Central memory CD8-positive, alpha-beta T cell (primary cell): ENCODE results near the gene NATD1.

Experiments used
- ATAC-seq: fragments of 150-1000 bp; cut with Tn5 transposase; replicated peaks from 2 replicates; pipeline ENCODE4 v1.10.0; 2022; ENCODE audit warnings: mild to moderate bottlenecking, moderate FRiP score, moderate number of reproducible peaks; ENCODE audit not compliant: poor library complexity, severe bottlenecking; ENCODE audit errors: extremely low read depth
- DNase-seq, 2 donors: peaks; one replicate each; pipeline ENCODE4 v3.0.0; 2021; ENCODE audit warnings: low spot score in 2 of 2
- H3K27ac Mint-ChIP-seq: one replicate; pipeline ENCODE4 v1.8.0; 2022; ENCODE audit warnings: low read depth, mild to moderate bottlenecking, moderate library complexity, mixed read lengths
- H3K27me3 Mint-ChIP-seq: one replicate; pipeline ENCODE4 v1.8.0; 2022; ENCODE audit warnings: mixed read lengths
- H3K36me3 Mint-ChIP-seq: one replicate; pipeline ENCODE4 v1.8.0; 2022; ENCODE audit warnings: mild to moderate bottlenecking, moderate library complexity, mixed read lengths; ENCODE audit not compliant: insufficient read depth
- H3K4me1 Mint-ChIP-seq: one replicate; pipeline ENCODE4 v1.8.0; 2022; ENCODE audit warnings: mixed read lengths
- H3K4me3 Mint-ChIP-seq: one replicate; pipeline ENCODE4 v1.8.0; 2022; ENCODE audit warnings: mild to moderate bottlenecking, moderate library complexity, mixed read lengths
- H3K9me3 Mint-ChIP-seq: one replicate; pipeline ENCODE4 v1.8.0; 2022; ENCODE audit warnings: mixed read lengths

Gene NATD1

DNA sequence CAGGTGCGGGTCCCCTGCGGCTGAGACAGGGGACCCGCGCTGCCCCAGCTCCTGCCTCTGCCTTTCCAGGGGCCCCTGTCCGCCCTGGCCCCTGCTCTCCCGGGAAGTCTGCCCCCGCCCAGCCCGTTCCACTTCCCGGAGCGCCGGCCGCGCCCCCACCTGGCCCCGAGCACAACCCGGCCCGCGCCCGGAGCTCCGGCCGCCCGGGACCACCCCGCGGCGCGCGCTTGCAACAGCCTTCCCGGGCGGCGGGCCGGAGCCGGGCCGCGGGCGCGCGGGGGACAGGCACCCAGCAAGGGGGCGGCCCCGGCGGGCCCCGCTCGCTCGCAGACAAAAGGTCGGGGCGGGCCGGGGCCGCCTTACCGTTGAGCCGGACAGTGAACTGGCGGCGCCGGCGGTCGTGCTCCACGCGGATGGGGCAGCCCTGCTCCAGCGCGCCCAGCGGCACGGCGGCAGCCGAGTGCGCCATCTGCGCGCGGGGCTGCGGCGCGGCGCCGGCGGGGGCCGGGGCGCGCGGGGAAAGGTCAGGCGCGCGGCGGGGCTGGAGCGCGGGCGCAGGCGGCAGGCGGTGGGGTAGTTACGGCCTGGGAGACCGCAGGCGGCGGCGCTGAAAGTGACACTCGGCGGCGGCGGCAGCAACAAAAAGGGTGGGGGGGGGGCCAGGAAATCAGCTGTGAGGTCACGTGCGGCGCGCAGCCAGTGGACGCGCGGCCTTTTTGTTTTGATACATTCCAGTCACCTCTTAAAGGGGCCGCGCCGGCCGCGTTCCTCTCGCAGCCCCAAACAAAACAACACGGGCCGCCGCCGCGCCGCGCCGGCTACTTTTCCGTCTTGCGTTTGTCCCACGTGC, at the start of gene NATD1:
Gene NATD1 (minus strand): TSS at position 615 of the 850 bp plus-strand sequence. CDS start 146 bp downstream, at position 469.
- Mint-ChIP-seq H3K9me3 (no peaks in the 10 kb centered on the region), H3K36me3 (peaks cover 8% of the 10 kb centered on the region), H3K27me3 (no peaks in the 10 kb centered on the region), H3K4me3 (peak within 1 kb of the TSS; percentile 81), H3K27ac (peak within 1 kb of the TSS; percentile 85), H3K4me1 (peaks cover 38% of the 10 kb centered on the region)
- DNase-seq (peak; percentile 37 to 61), ATAC-seq (peak; percentile 90)

DNA sequence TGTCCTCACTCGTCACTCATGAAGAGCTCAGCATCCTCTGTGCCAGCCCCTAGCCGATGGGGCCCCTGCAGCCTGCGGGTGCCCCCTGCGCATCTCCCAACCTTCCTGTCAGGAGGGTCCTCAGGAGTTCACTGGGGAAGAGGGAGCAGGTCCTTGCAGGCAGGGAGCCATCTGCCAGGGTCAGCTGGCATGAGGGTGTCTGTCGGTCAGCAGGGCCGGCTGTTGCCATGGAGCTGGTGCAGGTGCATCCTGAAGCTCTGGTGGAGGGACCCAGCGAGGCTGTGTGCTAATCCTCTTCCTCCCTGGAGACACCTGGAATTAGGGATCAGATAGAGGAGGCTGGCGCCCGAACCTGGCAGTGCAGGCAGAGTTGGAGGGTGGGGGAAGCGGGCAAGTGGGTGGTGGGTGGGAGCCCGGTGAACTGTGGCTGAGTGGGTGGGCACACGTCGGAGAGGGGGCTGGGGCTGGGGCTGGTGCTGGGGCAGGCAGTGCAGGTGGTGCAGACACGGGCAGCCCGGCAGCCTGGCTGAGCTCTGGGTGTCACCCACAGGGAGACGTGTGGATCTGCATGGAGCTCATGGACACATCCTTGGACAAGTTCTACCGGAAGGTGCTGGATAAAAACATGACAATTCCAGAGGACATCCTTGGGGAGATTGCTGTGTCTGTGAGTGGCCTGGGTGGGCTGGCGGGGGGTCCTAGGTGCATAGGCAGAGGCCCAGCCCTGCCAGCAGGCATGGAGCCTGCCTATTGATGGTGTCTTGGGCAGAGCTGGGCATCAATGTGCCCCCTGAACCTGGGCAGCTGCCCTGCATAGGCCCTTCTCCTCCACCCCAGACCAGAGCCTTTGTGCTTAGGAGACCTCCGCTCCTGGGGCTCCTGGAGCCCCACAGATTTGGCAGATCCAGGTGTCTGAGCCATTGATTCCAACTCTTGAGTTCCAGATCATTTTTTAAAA, 48.7 kb upstream of the NATD1 start:
- no peaks in the 10 kb centered on the region for H3K9me3 Mint-ChIP-seq
- no peak for DNase-seq
- peaks cover 55% of the 10 kb centered on the region for H3K36me3 Mint-ChIP-seq
- H3K4me1 Mint-ChIP-seq = peaks cover 7% of the 10 kb centered on the region
- H3K4me3 Mint-ChIP-seq = no peak overlapping the region
- peak overlapping the region; percentile 22 for H3K27ac Mint-ChIP-seq
- H3K27me3 Mint-ChIP-seq = no peaks in the 10 kb centered on the region
- no peak for ATAC-seq

- ATAC-seq (no peak), DNase-seq (no peak)
- Mint-ChIP-seq H3K27ac (peak overlapping the region; percentile 22), H3K4me3 (no peak overlapping the region), H3K27me3 (no peaks in the 10 kb centered on the region), H3K4me1 (peaks cover 13% of the 10 kb centered on the region), H3K9me3 (no peaks in the 10 kb centered on the region), H3K36me3 (peaks cover 50% of the 10 kb centered on the region)
Observed at GRCh38 chr17:21300601-21301571, 47.7 kb upstream of the NATD1 start.

GRCh38 chr17:21299981-21300600, 46.9 kb upstream of the NATD1 start:
- no peaks in the 10 kb centered on the region for H3K9me3 Mint-ChIP-seq
- no peaks in the 10 kb centered on the region for H3K27me3 Mint-ChIP-seq
- peaks cover 14% of the 10 kb centered on the region for H3K4me1 Mint-ChIP-seq
- H3K36me3 Mint-ChIP-seq = peaks cover 47% of the 10 kb centered on the region
- ATAC-seq = no peak
- DNase-seq = no peak
- H3K27ac Mint-ChIP-seq = no peak overlapping the region
- H3K4me3 Mint-ChIP-seq = no peak overlapping the region

- ATAC-seq (no peak), DNase-seq (no peak)
- Mint-ChIP-seq H3K4me3 (no peak overlapping the region), H3K9me3 (peaks cover 4% of the 10 kb centered on the region), H3K4me1 (peaks cover 24% of the 10 kb centered on the region), H3K36me3 (peaks cover 41% of the 10 kb centered on the region), H3K27me3 (no peaks in the 10 kb centered on the region), H3K27ac (peak overlapping the region; percentile 65)
Observed at GRCh38 chr17:21298983-21299519, 45.8 kb upstream of the NATD1 start.

GRCh38 chr17:21298056-21298982, 45.1 kb upstream of the NATD1 start:
- peaks cover 34% of the 10 kb centered on the region for H3K36me3 Mint-ChIP-seq
- peaks cover 27% of the 10 kb centered on the region for H3K4me1 Mint-ChIP-seq
- peak overlapping the region; percentile 65 for H3K27ac Mint-ChIP-seq
- peaks cover 4% of the 10 kb centered on the region for H3K9me3 Mint-ChIP-seq
- DNase-seq (no peak), ATAC-seq (no peak)
- no peak overlapping the region for H3K4me3 Mint-ChIP-seq
- H3K27me3 Mint-ChIP-seq = no peaks in the 10 kb centered on the region

GRCh38 chr17:21297597-21297996, 44.4 kb upstream of the NATD1 start:
- Mint-ChIP-seq H3K9me3 (peaks cover 4% of the 10 kb centered on the region), H3K4me1 (peaks cover 32% of the 10 kb centered on the region), H3K4me3 (no peak overlapping the region), H3K36me3 (peaks cover 31% of the 10 kb centered on the region), H3K27me3 (no peaks in the 10 kb centered on the region), H3K27ac (no peak overlapping the region)
- no peak for DNase-seq
- no peak for ATAC-seq

- Mint-ChIP-seq H3K36me3 (peaks cover 37% of the 10 kb centered on the region), H3K27ac (peak overlapping the region; percentile 51), H3K27me3 (no peaks in the 10 kb centered on the region), H3K4me3 (no peak overlapping the region), H3K4me1 (peaks cover 35% of the 10 kb centered on the region), H3K9me3 (peaks cover 8% of the 10 kb centered on the region)
- ATAC-seq (no peak), DNase-seq (no peak)
Observed at GRCh38 chr17:21297026-21297520, 43.9 kb upstream of the NATD1 start.

DNA sequence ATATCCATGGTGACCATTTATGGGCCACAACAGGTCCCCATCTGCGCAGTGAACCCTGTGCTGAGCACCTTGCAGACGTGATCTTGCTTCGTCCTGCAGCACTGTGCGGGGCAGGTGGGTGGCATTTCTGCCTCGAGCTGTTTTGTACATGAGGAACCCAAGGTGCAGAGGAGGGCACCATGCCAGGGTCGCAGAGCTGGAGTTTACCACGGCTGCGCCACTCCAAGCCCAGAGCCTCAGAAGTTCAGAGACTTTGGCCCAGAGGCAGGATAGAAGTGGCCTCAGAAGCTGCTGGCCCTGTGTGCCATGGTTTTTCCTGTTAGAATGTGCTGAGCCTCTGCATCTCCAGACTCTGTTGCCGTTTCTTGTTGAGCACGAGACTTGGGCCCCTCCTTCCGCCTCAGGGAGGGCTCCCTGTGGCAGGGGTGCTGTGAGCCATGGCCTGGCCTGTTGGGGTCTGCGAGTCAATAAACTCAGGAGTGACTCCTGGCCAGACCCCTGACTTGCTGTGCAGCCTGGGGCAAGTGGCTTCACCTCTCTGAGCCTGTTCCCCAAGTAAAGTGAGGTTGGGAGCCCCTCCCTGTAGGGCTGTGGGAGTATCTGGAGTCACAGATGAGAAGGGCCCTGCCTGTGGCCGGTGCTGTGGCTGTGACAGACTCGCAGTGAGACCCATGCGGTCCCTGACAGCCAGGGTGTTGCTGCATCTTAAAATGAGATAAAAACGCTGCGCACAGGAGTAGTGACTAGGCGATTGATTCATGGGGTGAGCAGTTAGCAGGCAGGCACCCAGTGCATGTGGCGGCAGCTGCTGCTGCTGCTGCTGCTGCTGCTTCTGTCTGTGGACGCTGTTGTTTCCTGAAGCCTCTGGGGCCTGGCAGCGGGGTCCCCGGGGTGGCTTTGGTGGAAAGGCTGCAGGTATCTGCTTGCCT, 43.2 kb upstream of the NATD1 start:
- Mint-ChIP-seq H3K4me1 (peaks cover 41% of the 10 kb centered on the region), H3K27me3 (no peaks in the 10 kb centered on the region), H3K9me3 (peaks cover 8% of the 10 kb centered on the region), H3K36me3 (peaks cover 33% of the 10 kb centered on the region), H3K4me3 (no peak overlapping the region), H3K27ac (peak overlapping the region; percentile 51)
- ATAC-seq (peak; percentile 20), DNase-seq (no peak)
